GM19438 (cell line): ENCODE measurements around the gene MTCH2.
A peak's percentile ranks its signal among the peaks of the same experiment; 100 is the strongest.

Experiments used
- ATAC-seq: cut with Tn5 transposase; IDR thresholded peaks from one replicate; pipeline ENCODE4 v1.9.1; 2021; ENCODE audit warnings: low read depth; ENCODE audit not compliant: unreplicated experiment

Gene MTCH2

GRCh38 chr11:47592251-47592650 lies 50.1 kb downstream of the MTCH2 start:
- no peak for ATAC-seq

GRCh38 chr11:47591764-47592163 lies 50.6 kb downstream of the MTCH2 start:
- no peak for ATAC-seq

GRCh38 chr11:47589977-47590861 lies 52.1 kb downstream of the MTCH2 start:
- ATAC-seq = no peak

- no peak for ATAC-seq
Measured at GRCh38 chr11:47589584-47589976, 52.8 kb downstream of the MTCH2 start.

DNA sequence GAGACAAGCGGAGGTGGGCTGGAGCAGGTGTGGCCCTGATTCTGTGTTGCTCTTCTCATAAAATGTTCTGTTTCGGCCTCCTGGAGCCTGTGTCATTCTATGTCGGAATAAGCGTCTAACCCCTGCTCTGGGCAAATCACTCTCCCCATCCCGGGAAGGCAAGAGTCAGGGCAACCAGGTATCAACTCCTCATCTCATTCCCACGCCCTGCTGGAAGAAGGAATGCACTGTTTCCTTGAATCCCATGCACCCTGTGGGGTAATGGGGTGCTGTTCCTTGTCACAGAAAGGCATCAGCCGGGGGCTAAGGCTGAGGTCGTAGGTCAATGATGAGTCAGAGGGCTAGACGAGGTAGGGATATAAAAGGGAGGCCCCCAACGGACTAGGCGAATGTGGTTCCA lies 53.2 kb downstream of the MTCH2 start:
- no peak for ATAC-seq

- ATAC-seq = no peak
Measured at GRCh38 chr11:47587723-47588326, 54.5 kb downstream of the MTCH2 start.

GRCh38 chr11:47587039-47587716 lies 55.2 kb downstream of the MTCH2 start:
- ATAC-seq = no peak

GRCh38 chr11:47586098-47586855 lies 56.1 kb downstream of the MTCH2 start, which contains the start of gene FAM180B:
Gene FAM180B (plus strand): TSS chr11:47586678. CDS start chr11:47586769, 91 bp downstream.
- no peak for ATAC-seq

DNA sequence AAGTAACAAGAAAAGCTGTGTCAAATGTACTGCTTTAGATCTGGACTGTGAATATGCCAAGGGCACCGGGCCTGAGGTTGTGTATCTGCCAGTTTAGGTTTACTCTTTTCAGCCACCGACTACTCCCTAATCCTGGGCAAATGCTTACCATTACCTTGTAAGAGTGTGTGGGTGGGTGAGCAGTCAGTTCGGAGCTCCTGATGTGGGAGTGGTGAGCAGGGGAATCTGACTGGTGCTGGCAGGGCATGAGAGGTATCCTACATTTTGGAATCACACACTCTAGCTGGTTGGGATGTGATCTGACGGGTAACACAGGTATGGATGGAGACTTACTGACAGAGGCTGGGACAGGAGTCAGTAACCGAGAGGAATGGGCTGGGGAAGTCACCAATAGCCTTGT lies 58.5 kb downstream of the MTCH2 start:
- no peak for ATAC-seq

- peak; percentile 89 for ATAC-seq
Measured at GRCh38 chr11:47578524-47579494, 63.5 kb downstream of the MTCH2 start, which contains the start of the genes KBTBD4 and NDUFS3. Gene KBTBD4 (minus strand): TSS chr11:47578970. CDS start chr11:47578951, 19 bp downstream. Gene NDUFS3 (plus strand): TSS chr11:47579074. CDS start chr11:47579092, 18 bp downstream.

GRCh38 chr11:47577460-47578041 lies 64.8 kb downstream of the MTCH2 start:
- ATAC-seq = no peak

DNA sequence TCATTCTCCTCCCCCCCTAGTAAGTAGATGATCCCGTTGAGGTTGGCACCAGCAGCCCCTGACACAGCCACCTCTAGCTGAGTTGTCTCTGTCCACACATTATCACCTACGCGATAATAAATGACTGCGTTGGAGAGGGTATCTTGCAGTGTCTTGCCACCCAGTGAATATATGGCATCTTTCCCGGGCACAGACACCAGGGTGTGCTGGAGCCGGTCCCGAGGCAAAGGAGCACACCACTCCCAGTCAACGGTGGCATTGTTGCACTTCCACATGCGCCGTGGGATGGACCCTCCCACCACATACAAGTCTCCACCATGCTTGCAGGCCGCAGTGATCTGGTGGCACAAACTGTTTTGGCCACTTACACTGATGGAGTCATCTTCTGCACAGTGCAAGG lies 69.0 kb downstream of the MTCH2 start:
- ATAC-seq = no peak

DNA sequence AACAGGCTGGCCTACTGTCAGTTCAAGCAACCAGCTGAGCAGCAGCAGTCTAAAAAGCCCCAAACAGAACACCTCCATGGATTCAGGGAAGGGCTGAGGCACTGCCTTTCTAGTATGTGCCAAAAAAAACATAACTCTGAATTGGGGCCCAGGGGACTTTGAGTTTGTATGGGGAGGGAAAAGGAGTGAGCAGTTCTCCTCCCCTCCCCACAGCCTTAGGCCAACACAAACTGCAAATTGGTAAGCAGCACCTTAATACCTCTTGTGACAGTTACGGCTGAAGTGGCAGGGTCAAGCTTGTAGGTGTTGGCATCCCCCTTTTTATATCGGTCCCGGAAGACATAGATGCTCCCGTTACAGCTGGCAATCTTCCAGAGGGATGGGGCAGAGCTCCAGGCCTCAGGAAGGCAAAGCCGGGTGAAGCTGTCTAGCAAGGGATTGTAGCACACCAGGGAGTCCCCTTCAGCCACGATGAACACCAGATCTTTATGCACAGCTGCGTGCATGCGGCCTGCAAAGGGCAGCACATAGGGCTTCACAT lies 69.6 kb downstream of the MTCH2 start:
- ATAC-seq = no peak

GRCh38 chr11:47571895-47572294 lies 70.5 kb downstream of the MTCH2 start:
- no peak for ATAC-seq

GRCh38 chr11:47571357-47571729 lies 71.0 kb downstream of the MTCH2 start:
- ATAC-seq = no peak

DNA sequence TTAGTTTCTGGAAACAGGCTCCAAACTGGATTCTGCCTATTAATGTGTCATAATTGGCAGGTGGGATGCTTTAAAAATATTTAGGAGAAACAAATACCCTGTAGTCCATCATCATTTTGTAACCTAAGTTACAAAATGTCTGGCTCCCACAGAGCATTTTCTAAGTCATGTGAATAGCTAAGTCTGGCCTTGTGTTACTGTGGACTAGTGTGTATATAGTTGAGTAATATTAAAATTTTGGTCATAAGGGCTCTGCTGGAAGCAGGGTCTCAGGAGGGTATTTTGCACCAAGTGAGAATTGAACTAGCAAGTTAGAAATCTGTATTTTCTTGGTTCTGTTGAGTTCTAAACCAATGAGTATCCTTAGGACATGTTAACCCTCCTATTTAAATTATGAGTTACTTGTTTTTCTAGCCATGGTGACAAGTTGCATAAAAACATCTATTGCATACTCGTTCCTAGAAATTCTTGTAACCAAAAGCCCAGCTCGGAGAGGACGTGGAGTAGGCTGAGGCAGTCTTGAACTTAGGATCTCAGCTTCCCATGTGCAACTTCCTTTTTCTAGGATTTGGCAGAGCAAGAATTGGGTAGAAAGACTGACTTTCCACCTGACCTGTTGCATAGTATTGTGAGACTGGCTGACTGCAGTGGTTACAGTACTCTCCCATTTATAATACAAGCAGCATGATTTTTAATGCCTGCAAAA lies 71.6 kb downstream of the MTCH2 start:
- ATAC-seq = no peak

DNA sequence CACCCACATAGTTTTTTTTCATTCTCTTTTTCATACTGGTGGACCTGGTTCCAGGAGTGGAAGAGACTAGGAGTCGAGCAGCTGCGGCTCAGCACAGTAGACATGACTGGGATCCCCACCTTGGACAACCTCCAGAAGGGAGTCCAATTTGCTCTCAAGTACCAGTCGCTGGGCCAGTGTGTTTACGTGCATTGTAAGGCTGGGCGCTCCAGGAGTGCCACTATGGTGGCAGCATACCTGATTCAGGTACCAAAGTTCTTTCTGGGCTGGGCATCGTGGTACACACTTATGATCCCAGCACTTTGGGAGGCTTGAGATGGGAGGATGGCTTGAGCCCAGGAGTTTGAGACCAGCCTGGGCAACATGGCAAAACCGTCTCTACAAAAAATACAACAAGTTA lies 72.7 kb downstream of the MTCH2 start:
- no peak for ATAC-seq
